Kidney (tissue), 14 donors: ENCODE measurements around the gene DIDO1. TPM values are rescaled to one million over a fixed set of nuclear protein-coding genes. Genes with fewer than 3 reads are reported as not detected.

ENCODE experiments used
- DNase-seq, 5 donors: peaks; one replicate each; pipeline ENCODE4 v3.0.0-alpha.2; 2013 to 2020
- FAIRE-seq: peaks from 2 replicates; lab custom pipeline; 2012; peaks lifted over from hg19 to GRCh38; lab: Jason Lieb, UNC
- H3K27ac ChIP-seq, 2 donors: one replicate each; pipeline ENCODE4 v1.7.0; 2013; ENCODE audit warnings: low read depth in 2 of 2, low read length in 2 of 2, inconsistent platforms in 1 of 2
- H3K27me3 ChIP-seq: one replicate; pipeline ENCODE4 v1.7.1; 2013; ENCODE audit warnings: low read length, inconsistent platforms; ENCODE audit not compliant: control insufficient read depth, insufficient read depth
- H3K36me3 ChIP-seq, 3 donors: one replicate each; pipeline versions ENCODE4 v1.7.0 to v1.7.1; 2013; ENCODE audit warnings: low read length in 3 of 3, control low read depth in 1 of 3, inconsistent platforms in 1 of 3; ENCODE audit not compliant: insufficient read depth in 3 of 3, control insufficient read depth in 2 of 3
- H3K4me1 ChIP-seq, 3 donors: one replicate each; pipeline versions ENCODE4 v1.7.0 to v1.7.1; 2013; ENCODE audit warnings: low read length in 3 of 3, inconsistent platforms in 1 of 3, low read depth in 1 of 3; ENCODE audit not compliant: control insufficient read depth in 2 of 3, insufficient read depth in 2 of 3
- H3K4me3 ChIP-seq, 3 donors: one replicate each; pipeline versions ENCODE4 v1.7.0 to v1.8.1; 2013; ENCODE audit warnings: low read length in 3 of 3, control low read depth in 1 of 3, inconsistent platforms in 1 of 3
- H3K9ac ChIP-seq, 3 donors: one replicate each; pipeline versions ENCODE4 v1.7.0 to v1.7.1; 2013; ENCODE audit warnings: low read length in 3 of 3, control low read depth in 1 of 3, inconsistent platforms in 1 of 3
- H3K9me3 ChIP-seq, 3 donors: one replicate each; pipeline versions ENCODE4 v1.7.0 to v1.7.1; 2013; ENCODE audit warnings: low read length in 3 of 3, control low read depth in 1 of 3, inconsistent platforms in 1 of 3; ENCODE audit not compliant: control insufficient read depth in 2 of 3, insufficient read depth in 1 of 3
- CTCF ChIP-seq: IDR thresholded peaks from 3 replicates; pipeline ENCODE4 v1.5.1; 2012; ENCODE audit warnings: mild to moderate bottlenecking, moderate library complexity, borderline replicate concordance; ENCODE audit not compliant: insufficient read depth; ENCODE audit errors: extremely low read depth
- intact Hi-C: fragments of 100-400 bp; cut with DNase I; formaldehyde crosslinking; loops from one replicate; pipeline ENCODE4 v1.11.1; 2022
- polyA plus RNA-seq: library from polyadenylated mRNA; stranded (reverse); fragments of 350-450 nt; fragmentation: Illumina TruSeq; extraction: RNeasy Lipid Tissue Mini Kit (QIAGEN cat#74804); gene quantifications from one replicate; pipeline ENCODE4 v1.2.3, GENCODE V29; 2014; ENCODE audit warnings: low read depth, low replicate concordance; ENCODE audit not compliant: insufficient read depth
- total RNA-seq: library from RNA; stranded (reverse); fragmentation: NEBNext Ultra II Directional; extraction: Animal tissue kit (Norgen Biotek cat#: 25700); gene quantifications from one replicate; pipeline ENCODE4 v1.2.1, GENCODE V29; 2021
- donor health status: control.
- donor health status: control.
- donor health status: control.
- donor health status: control.
- donor health status: control.
- donor health status: DM: yes; HTN: yes; CAD: no.
- donor health status: Normal renal cell carcinoma (clear cell type).

Gene DIDO1
- total and polyA plus RNA-seq, 2 donors from 2014 or later = 23.0 to 67.9 TPM

- H3K4me3 ChIP-seq = no peak overlapping the region
- H3K9ac ChIP-seq = no peak overlapping the region
- DNase-seq (no peak), FAIRE-seq (no peak)
- intact Hi-C loops = no loop called here
- H3K27ac ChIP-seq = no peak overlapping the region
- peaks cover 9% of the 10 kb centered on the region for H3K27me3 ChIP-seq
- H3K4me1 ChIP-seq = peaks cover 0 to 2% (median 0%) of the 10 kb centered on the region in 3 donors
- no peak for TF ChIP-seq CTCF
- no peaks in the 10 kb centered on the region for H3K36me3 ChIP-seq
- no peaks in the 10 kb centered on the region for H3K9me3 ChIP-seq
Measured at GRCh38 chr20:62972845-62973745, 46.8 kb upstream of the DIDO1 start.

- Histone ChIP-seq H3K27ac (no peak overlapping the region), H3K36me3 (no peaks in the 10 kb centered on the region), H3K4me1 (peaks cover 0 to 2% (median 0%) of the 10 kb centered on the region in 3 donors), H3K4me3 (no peak overlapping the region), H3K9me3 (no peaks in the 10 kb centered on the region), H3K27me3 (peaks cover 9% of the 10 kb centered on the region), H3K9ac (no peak overlapping the region)
- FAIRE-seq (no peak), DNase-seq (peak; percentile 93 to 95 (median 94))
- intact Hi-C loops = no loop called here
- TF ChIP-seq CTCF = peak; percentile 87
Measured at GRCh38 chr20:62971950-62972844, 45.9 kb upstream of the DIDO1 start.

GRCh38 chr20:62971211-62971949, 45.1 kb upstream of the DIDO1 start:
- Histone ChIP-seq H3K9ac (no peak overlapping the region), H3K27ac (no peak overlapping the region), H3K36me3 (no peaks in the 10 kb centered on the region), H3K9me3 (no peaks in the 10 kb centered on the region), H3K4me3 (no peak overlapping the region), H3K4me1 (peaks cover 0 to 2% (median 0%) of the 10 kb centered on the region in 3 donors), H3K27me3 (peaks cover 9% of the 10 kb centered on the region)
- FAIRE-seq = no peak
- TF ChIP-seq CTCF = no peak
- intact Hi-C loops = no loop called here
- DNase-seq = no peak
